Kidney epithelial cell (primary cell): Measurements from ENCODE around the gene DAPK2. TPM values are rescaled to one million over a fixed set of nuclear protein-coding genes. Genes with fewer than 3 reads are reported as not detected.

ENCODE experiments used
- DNase-seq: peaks from one replicate; pipeline ENCODE4 v3.0.0-alpha.2; 2010; ENCODE audit warnings: low read depth
- H3K27me3 ChIP-seq: 2 replicates; pipeline ENCODE4 v1.6.0; 2011; ENCODE audit warnings: low read length; ENCODE audit not compliant: control insufficient read depth, insufficient read depth
- H3K36me3 ChIP-seq: 2 replicates; pipeline ENCODE4 v1.5.1; 2011; ENCODE audit warnings: low read length; ENCODE audit not compliant: control insufficient read depth, insufficient read depth
- H3K4me3 ChIP-seq: 2 replicates; pipeline ENCODE4 v1.5.1; 2011; ENCODE audit warnings: low read depth, mild to moderate bottlenecking, control low read depth, low read length
- total RNA-seq: library from RNA; depleted of rRNA; stranded (reverse); fragments of >200 nt; gene quantifications from 2 replicates; pipeline ENCODE4 v1.2.3, GENCODE V29; 2015
- TF ChIP-seq, protein P1 (sequence below): IDR thresholded peaks from 2 replicates; pipeline ENCODE4 v1.5.1; 2011; ENCODE audit warnings: mild to moderate bottlenecking, moderate library complexity, low read length, control low read depth, inconsistent platforms; ENCODE audit not compliant: insufficient read depth, poor library complexity, severe bottlenecking

DAPK2 gene
- total RNA-seq, 1 donor from 2014 or later, result 0.21 TPM

DNA sequence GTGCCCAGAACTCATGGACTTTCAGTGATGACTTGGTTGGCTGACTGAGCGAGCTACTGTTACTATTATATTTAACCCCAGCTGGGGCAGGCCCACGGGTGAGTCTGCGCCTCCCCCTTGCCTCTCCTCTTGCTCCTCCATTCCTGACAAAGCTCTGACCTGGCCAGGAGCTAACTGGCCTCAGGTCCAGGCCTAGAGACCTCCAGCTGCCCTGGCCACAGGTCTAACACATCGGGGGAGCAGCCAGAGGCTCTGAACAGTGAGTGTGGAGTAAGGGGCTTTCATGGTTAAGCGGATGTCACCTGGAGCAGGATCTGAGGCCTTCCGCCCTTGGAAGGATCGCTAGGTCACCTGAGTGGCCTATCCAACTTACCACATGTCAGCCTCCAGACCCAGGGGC is 116.3 kb downstream of the DAPK2 start:
- no peaks in the 10 kb centered on the region for H3K27me3 ChIP-seq
- no peak for DNase-seq
- TF ChIP-seq, protein P1, sequence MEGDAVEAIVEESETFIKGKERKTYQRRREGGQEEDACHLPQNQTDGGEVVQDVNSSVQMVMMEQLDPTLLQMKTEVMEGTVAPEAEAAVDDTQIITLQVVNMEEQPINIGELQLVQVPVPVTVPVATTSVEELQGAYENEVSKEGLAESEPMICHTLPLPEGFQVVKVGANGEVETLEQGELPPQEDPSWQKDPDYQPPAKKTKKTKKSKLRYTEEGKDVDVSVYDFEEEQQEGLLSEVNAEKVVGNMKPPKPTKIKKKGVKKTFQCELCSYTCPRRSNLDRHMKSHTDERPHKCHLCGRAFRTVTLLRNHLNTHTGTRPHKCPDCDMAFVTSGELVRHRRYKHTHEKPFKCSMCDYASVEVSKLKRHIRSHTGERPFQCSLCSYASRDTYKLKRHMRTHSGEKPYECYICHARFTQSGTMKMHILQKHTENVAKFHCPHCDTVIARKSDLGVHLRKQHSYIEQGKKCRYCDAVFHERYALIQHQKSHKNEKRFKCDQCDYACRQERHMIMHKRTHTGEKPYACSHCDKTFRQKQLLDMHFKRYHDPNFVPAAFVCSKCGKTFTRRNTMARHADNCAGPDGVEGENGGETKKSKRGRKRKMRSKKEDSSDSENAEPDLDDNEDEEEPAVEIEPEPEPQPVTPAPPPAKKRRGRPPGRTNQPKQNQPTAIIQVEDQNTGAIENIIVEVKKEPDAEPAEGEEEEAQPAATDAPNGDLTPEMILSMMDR, result no peak
- no peak overlapping the region for H3K4me3 ChIP-seq
- H3K36me3 ChIP-seq, result no peaks in the 10 kb centered on the region

- no peak overlapping the region for H3K4me3 ChIP-seq
- no peak for DNase-seq
- TF ChIP-seq, protein P1, result no peak
- H3K36me3 ChIP-seq, result no peaks in the 10 kb centered on the region
- no peaks in the 10 kb centered on the region for H3K27me3 ChIP-seq
Observed at GRCh38 chr15:63928185-63928842, 118.0 kb downstream of the DAPK2 start.

DNA sequence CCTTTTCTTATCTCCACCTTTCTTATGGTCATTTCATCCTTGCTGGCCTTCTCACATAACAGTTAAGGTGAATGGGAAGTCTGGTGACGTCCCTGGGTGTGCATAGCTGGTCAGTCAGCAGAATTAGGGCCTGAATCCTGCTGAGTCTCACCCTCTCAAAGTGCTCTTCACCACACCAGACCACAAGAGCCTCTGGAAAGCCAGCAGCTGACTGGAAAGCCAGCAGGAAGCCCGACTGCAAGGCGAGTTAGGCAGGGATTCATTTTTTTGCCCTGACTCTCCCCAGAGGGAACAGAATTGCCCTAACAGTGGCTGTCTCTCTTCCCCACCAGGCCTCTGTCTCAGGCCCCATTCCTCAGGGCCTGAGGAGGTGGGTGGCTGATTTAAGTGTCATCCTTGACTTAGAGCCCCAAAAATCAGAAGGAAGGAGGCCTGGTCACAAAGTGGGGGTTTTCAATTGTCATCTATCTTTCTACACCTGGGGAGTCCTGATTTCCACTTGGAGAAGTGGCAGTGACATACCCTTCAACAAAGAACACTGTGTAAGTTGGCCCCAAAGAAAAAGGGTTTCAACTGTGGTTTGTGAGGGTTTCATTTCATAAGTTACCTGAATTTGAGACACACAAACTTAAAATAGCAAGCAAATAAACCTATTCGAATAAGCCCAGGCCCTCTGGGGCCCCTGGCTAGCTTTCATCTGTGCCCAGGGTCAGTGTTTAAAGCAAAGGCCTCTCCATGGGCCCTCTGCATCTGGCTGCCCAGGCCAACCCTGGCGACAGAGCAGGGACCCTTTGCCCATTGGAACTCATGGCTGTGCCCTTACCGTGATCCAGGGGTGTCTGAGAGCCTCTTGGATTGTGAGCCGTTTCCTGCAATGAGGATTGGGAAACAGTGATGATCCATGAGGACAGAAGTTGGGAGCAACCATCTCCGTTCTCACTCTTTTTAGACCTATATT is 122.0 kb downstream of the DAPK2 start:
- no peak for DNase-seq
- TF ChIP-seq, protein P1, result no peak
- Histone ChIP-seq H3K4me3 (no peak overlapping the region), H3K27me3 (no peaks in the 10 kb centered on the region), H3K36me3 (no peaks in the 10 kb centered on the region)

- DNase-seq, result no peak
- Histone ChIP-seq H3K36me3 (no peaks in the 10 kb centered on the region), H3K27me3 (no peaks in the 10 kb centered on the region), H3K4me3 (no peak overlapping the region)
- TF ChIP-seq, protein P1, result no peak
Observed at GRCh38 chr15:63922916-63923315, 123.4 kb downstream of the DAPK2 start.

DNA sequence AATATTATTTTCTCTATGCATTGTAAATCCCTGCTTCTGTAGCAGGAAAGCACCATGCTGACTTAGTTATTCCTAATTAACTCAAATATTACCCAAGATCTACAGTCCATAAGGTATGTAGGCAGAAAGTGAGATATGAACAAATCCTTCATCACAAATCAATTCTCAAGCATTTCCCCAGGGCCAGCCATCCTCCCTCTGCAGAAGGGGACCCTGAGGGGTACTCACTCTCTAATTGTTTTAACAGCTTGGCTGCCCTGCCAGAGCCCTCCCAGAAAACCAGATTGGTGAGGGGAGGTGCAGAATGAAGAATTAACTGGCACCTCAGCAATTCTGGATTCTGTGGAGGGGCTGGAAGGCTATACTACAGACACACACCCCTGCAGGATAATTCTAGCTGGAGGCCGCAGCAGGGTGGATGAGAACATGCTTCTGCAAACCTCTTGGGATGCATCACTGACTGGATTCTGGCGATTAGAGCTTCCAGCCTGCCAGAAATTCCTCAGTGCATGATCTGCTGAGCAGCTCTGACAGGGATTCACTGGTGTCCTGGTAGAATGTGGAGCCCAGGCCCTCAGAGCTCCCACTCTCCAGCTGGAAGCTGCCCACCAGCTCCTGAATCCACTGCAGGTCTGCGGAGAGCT is 123.9 kb downstream of the DAPK2 start:
- H3K36me3 ChIP-seq, result no peaks in the 10 kb centered on the region
- TF ChIP-seq, protein P1, result no peak
- no peak overlapping the region for H3K4me3 ChIP-seq
- H3K27me3 ChIP-seq, result no peaks in the 10 kb centered on the region
- DNase-seq, result no peak
